Brain pericyte (primary cell): ENCODE results near the gene LFNG.
"Not testable (repeated sequence)": the region's sequence is repeated elsewhere in the genome, so short reads cannot be mapped to it uniquely, and the experiment has no call there.

Source experiments
- DNase-seq: peaks from one replicate; pipeline ENCODE4 v3.0.0-alpha.2; 2012; ENCODE audit warnings: low read depth, low spot score

The LFNG gene

DNA sequence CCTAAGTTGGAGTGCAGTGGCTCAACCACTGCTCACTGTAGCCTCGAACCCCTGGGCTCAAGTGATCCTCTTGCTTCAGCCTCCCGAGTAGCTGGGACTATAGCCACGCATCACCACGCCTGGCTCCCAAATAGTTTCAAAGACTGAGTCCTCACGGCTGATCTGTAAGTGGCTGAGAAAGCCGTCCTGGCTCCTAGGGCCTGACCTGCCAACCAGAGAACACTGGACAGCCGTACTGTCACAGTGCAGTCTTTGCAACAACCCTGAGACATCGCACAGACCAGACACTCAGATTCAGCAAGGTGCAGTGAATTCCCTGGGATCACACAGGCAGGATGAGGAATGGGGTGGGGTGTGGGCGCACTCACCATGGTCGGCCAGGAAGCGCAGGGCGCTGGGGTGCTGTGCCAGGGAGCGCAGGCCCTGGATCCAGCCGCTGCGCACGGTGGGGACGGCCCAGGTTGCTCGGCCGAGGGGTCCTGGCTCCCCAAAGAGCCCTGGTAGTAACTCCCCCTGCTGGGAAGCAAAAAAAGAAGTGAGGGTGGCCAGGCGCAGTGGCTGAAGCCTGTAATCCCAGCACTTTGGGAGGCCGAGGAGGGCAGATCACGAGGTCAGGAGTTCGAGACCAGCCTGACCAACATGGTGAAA lies 25.1 kb downstream of the LFNG start:
- DNase-seq: no peak

DNA sequence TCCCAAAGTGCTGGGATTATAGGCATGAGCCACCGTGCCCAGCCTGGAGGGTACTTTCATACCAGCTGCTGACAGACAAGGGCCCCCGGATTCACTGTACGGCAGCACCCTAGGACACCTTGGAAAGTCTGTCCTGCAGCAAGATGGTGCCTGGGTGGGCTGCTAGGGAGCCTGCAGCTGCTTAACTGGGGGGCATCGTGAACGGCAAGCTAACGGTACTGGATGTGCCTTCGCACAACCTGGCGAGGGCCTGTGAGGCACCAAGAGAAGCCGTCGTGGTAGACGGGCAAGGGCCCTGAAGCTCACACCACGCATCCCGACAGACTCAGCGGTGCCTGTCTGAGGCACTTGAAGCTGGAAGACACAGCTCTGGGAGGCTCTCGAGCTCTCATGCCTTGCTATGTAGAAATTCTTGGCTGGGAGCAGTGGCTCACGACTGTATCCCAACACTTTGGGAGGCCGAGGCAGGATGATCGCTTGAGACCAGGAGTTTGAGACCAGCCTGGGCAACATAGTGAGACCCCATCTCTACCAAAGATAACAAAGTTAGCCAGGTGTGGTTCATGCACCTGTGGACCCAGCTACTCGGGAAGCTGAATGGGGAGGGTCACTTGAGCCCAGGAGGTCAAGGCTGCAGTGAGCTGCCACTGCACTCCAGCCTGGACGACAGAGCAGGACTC lies 26.3 kb downstream of the LFNG start:
- no peak for DNase-seq

DNA sequence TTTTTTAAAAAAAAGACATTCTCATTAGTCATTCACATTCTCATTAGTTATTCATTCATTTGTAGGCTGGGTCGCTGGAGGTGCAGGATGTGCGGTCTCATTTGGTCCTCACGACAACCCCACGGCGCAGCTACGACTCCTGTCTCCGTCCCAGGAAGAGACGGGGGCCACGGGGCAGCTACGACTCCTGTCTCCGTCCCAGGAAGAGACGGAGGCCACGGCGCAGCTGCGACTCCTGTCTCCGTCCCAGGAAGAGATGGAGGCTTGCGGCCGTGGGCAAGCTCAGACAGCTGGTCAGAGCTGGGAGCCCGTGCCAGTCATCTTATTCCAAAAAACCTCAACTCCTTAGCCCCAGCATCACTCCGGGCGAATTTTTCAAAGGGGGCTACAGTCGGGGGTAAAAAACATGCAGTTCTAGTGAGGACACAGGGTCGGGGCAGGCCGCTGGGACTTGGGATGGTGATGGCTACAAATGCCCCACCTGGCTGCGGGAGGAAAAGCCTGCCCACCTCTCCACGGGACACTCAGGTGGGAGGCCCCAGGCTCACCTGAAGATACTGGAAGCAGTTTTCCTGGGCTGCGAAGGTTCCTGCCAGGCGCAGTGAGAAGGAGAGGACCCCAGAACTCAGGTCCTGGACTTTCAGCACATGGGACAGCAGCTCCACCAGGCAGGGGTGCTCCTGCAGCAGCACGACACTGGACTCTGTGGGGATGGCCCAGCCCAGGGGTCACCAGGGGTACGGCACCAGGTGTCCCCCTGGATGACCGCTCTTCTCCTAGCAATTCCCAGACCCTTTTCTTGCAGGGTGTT lies 27.4 kb downstream of the LFNG start:
- no peak for DNase-seq

DNA sequence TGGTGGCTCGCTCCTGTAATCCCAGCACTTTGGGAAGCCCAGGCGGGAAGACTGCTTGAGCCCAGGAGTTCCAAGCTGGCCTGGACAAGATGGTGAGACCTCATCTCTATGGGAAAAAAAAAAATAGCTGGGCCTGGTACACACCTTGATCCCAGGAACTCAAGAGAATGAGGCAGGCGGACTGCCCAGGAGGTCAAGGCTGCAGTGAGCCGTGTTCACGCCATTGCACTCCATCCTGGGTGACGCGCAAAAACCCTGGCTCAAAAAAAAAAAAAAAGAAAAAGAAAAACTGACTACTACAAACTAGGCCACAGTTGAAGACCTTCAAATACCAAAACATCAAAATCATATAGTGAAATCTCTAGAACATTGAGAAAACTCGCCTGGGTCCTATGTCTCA lies 31.8 kb downstream of the LFNG start:
- DNase-seq: no peak

DNA sequence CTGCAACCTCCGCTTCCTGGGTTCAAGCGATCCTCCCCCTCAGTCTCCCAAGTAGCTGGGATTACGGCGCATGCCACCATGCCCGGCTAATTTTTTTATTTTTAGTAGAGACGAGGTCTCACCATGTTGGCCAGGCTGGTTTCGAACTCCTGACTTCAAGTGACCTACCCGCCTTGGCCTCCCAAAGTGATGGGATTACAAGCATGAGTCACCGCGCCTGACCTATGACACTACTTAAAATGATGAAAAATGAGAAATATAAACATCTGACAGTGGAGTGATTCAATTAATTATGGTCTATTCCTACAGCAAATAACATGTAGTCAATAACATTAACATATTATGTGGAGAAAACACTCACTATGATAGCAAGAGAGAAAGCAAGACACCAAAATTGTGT lies 33.5 kb downstream of the LFNG start:
- DNase-seq: no peak

DNA sequence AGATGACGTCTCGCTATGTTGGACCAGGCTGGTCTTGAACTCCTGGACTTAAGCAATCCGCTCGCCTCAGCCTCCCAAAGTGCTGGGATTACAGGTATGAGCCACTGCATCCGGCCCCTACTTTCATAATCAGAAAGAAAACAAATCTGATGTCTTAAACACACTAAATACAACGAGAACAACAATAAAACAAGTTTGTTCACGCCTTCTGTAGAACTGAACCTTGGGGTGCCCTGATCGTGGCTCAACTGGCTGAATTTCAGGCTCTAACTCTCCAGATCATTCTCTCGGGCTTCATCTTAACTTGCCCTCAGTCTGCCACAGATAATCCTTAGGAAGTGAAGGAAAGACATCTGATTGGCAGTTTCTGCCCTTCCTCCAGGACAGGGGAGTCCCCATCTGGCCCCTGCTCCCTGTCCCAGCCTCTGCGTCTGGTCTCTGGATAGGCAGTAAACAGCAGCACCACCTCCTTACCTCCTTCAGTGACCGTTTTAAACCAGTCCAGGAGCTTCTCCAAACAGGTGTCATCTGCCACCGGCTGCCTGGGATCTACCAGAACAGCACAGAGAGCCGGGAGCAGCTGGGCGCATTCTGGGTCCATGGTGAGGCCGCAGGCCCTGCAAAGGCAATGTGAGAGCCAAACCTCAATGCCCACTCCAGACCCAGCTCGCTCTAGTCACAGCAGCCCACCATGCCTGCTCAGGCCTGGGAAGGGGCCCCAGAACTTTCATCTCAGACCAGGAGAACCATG lies 34.4 kb downstream of the LFNG start:
- no peak for DNase-seq

DNA sequence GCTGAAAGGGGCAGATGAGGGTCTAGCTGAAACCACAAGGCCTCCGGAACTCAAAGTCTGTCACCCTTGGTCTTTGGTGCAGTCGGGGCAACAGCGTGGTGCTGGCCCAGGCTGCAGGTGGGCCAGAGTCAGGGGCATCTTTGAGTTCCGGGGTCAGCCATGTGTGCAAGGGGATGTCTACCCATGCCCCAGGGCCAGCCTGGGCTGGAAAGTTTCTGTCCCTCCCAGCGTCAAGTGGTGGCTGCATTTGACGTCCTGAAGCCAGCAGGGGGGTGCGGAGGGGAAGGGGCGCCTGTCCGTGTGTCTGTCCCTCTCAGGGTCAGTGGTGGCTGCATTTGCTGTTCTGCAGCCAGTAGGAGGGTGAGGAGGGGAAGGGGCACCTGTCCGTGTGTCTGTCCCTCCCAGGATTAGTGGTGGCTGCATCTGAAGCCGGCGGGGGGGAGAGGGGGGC lies 35.1 kb downstream of the LFNG start:
- DNase-seq: no peak

DNA sequence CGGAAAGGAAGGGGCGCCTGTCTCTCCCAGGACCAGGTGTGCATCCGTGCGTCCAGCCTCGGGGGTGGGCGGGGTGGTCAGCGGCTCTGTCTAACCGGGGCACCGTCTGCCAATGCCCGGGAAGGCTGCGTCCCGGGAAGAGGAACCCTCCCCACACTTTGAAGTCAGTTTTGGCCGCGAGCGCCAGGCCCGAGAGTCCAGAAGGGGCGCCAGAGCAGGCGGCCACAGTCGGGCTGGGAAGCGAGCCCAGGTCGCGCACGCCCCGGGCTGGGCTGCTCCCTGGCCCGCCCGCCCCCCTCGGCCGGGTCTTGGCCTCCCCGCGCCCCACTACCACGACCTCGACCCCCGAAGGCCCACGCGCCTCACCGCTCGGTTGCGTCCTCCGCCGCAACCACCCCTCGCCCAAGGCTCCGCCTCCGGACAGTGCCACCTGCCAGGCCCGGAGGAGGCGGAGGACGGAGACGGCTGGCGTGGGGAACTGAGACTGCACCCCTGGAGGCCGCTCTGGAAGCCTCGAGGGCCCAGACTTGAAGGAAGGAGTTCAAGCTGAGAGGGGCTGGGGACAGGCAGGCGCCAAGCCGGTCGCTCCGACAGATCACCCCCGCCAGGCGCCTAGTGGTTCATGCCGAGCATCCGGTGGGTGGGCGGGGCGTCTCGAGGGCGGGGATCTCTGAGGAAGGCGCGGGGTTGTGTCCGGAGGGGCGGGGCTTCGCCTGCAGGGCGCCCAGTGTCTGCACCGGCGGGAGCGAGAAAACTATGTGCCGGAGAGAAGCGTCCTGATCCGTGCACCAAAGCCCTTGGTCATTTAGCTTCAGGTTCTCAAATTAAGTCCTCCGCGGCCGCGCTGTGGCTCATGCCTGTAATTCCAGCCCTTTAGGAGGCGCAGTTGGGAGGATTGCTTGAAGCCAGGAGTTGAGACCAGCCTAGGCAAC lies 35.8 kb downstream of the LFNG start, which contains the start of gene BRAT1:
BRAT1 (minus strand) TSS at position 404 of the 932 bp plus-strand sequence. CDS start 1,093 bp downstream, outside the sequence.
- peak; percentile 64 for DNase-seq

DNA sequence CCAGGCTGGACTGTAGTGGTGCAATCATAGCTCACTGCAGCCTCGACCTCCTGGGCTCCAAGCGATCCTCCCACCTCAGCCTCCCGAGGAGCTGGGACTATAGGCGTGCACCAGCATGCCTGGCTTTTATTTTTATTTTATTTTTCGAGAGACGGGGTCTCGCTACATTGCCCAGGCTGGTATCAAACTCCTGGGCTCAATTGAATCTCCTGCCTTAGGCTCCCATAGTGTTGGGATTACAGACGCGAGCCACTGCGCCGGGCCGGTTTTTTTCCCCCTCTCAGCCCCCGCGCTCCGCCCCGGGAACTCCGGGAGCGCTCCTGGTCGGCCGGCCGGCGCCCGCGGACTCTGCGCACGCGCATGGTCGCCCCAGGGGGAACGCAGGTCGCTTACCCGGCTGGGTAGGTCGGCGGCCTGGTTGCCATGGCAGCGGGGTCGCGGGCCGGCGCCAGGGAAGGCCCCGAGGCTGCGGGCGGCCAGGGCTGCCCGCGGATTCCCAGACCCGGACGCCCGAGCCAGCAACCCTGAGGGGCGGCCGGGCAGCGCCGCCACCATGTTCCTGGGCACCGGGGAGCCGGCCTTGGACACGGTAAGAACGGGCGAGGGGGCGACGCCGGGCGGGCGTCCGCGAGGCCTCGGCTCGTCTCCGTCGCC lies 39.2 kb downstream of the LFNG start, which contains the start of gene IQCE:
IQCE (plus strand) TSS at position 351 of the 654 bp plus-strand sequence; CDS start at position 554, 203 bp downstream.
- peak; percentile 40 for DNase-seq

DNA sequence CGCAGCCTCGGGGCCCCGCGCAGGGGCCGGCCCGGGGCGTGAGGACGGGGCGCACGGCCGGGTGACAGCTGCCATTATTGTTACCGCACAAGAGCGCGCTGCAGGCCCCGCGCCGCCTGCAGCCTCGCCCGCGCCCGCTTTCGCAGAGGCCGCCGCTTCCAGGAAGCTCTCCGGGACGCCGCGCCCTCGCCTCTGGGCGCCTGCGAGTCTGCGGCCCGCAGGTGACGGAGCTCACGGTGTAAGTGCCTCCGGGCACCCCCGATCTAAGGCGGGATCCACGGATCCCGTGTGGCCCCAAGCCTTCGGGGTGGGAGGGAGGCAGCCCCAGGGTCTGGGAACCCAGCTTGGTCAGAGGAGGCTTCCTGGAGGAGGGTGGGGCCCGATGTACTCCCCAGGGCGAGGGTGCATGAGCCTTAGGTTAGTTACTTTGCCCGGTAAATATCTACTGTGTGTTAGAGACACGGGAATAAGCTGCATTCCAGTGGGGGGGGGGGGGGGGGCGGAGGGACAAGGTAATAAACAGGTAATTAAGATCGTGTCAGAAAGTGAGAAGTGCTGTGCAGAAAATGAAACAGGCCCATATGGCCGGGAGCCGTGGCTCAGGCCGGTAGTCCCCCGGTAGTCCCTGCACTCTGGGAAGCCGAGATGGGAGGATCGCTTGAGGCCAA lies 39.8 kb downstream of the LFNG start:
- DNase-seq: no peak

DNA sequence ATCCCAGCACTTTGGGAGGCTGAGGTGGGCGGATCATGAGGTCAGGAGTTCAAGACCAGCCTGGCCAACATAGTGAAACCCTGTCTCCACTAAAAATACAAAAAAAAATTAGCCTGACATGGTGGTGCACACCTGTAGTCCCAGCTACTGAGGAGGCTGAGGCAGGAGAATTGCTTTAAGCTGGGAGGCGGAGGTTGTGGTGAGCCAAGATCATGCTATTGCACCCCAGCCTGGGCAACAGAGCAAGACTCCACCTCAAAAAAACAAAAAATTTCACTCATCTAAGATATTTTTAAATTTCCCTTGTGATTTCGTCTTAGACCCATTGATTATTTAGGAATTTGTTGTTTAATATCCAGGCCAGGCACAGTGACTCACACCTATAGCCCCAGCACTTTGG lies 44.4 kb downstream of the LFNG start:
- not testable (repeated sequence) for DNase-seq

DNA sequence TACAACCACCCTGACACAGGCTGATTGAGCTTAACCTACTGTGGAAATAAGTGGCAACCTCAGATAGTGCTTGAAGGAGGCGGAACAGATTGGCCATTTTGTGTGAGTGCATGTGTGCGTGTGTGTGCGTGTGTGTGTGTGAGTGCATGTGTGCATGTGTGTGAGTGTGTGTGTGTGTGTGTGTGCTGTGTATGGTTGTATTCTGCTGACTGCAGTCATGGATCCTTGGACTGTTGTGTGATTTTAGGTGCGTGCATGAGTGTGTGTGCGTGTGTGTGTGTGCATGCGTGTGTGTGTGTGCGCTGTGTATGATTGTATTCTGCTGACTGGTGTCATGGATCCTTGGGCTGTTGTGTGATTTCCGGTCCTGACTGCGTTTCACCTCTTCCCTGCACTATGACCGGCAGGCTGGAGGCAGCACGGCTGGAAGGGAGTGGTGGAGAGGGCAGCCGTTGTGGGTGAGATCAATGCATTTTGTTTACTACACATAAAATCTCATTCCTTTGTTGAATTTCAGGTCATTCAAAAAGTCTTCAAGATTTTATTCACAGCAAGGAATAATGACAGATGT lies 45.5 kb downstream of the LFNG start:
- no peak for DNase-seq

DNA sequence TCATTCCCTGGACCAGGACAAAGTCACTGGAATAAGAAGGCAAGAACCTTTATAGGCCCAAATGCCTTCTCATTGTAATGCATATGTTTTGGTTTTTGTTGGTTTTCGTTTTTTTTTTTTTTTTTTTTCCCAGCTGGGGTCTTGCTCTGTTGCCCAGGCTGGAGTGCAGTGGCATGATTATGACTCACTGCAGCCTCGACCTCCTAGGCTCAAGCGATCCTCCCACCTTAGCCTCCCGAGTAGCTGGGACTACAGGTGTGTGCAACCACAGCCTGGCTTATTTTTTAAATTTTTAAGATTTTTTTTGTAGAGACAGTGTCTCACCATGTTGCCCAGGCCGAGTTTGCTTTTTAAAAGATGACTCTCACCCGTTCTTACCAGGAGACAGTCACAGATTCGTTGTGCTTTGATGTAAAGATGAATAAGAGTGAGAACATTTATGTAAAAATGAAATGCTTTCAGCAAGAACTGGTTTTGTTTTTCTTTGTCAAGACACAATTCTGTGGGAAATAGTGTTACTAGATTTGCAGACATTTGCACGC lies 46.8 kb downstream of the LFNG start:
- no peak for DNase-seq

DNA sequence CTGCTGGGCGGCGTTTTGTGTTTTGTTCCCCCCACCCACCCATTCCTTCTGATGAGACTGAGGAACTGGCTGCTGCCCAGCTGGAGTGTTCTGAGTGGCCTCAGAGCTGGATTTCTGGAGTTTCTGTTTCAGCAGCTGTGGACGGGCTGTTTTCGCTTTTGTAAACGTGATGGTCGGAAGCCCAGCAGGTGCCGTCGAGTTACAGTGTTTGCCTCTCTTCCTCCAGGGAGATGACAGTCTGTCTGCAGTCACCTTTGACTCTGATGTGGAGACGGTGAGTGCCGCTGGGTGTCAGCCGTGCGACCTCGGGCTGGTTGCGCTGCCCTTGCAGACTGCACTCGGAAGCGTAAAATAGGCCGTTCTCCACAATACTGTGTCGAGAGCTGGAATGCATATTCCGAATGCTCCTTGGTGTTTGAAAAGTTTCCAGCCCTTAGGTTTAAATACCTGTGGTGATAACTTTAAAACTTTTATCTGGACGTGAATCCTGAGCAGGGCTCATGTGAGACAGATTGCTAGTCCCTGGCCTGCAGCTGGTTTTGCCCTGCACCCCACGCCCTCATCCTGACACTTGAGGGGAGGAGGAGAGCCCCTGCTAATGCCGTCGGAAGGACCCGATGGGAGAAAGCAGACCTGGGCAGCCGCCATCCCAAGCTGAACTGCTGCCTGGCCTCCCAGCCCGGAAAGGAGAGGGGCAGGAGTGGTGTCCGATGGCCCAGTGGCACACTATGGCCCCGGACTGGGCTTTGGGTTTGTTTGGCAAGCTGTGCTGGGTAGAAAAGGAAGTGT lies 47.5 kb downstream of the LFNG start:
- DNase-seq: peak; percentile 31

DNA sequence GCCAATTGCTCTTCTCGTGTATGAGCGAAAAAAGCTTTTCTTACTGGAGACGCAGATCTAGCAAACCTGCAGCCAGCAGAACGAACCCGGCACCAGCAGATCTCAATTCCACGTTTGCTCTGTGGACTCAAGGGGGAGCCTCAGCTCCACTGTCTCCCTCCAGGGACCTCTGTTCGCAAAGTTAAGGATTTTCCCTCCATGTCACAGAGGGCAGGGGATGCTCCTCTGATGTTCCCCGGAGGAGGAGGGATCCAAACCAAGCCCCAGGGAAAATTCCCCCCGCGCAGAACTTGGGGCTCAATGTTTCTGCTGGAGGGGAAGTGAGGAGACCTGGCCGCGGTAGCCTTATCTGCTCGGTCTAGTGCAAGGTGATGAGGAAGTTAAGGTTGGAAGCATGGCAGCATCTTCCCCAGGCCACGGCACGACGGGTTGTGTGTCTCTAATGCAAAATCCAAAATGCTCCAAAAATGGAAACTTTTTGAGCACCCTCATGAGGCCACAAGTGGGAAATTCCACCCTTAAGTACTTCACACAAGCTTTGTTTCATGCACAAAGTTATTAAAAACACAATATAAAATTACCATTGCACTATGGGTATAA lies 48.2 kb downstream of the LFNG start:
- DNase-seq: no peak

DNA sequence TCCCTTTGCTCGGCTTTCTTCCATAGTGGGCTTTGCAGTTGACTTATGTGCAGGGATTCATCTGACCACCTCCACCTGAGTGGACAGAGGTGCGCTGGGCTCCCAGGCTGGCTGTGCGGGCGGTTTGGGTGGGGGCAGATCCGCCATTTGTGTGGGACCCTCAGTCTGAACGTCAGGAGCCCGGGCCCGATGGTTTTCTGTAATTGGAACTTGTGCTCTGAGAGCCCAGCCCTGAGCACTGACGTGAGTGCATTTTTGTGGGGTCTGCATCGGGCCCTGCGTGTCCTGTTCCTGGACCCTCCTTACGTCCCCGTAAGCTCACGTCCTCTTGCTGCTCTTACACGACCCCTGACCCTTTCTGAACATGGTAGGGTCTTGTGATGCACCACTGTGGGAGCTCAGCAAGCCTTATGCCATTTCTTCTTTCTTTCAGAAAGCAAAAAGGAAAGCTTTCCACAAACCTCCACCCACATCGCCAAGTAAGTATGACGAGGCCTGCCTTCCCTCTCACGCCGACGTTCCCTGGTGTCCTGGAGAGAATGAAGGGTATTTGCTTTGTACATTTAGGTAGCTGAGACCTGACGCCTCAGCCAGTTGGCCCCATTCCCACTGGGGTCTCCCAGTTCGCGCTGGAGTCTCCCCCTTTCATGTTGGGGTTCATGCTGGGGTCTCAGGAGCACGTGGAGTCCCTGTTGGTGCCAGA lies 49.1 kb downstream of the LFNG start:
- no peak for DNase-seq

DNA sequence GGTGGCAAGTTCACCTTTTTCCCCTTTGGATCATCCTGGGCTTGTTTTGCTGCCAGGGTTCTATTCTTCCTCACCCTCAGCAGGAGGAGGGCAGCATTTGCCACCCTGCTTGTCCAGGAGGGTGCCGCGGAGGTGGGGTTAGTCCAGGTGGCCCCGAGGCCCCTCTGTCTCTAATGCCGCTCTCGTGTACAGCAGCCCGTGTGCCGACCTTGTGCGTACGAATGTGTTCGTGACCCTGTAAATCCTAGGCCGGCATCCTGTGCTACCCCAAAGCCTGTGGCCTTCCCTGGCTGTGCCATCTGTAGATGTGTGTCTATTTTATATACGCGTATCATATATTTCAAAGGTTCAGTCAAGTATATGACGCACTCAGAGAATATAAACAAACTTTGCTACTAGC lies 49.8 kb downstream of the LFNG start:
- DNase-seq: no peak
